Mammary epithelial cell (primary cell): ENCODE data around the gene AXIN2.

ENCODE experiments used
- EZH2 ChIP-seq: IDR thresholded peaks from 2 replicates; pipeline ENCODE4 v1.6.1; 2012; ENCODE audit warnings: low read length, inconsistent platforms, borderline replicate concordance
- TF ChIP-seq, protein P1 (sequence below), 2 donors: IDR thresholded peaks in 1 of 2; conservative IDR thresholded peaks in 1 of 2; 2 replicates each; pipeline ENCODE4 v1.5.1; 2011 to 2012; ENCODE audit warnings: inconsistent platforms in 2 of 2, low read length in 2 of 2, mild to moderate bottlenecking in 2 of 2, control low read depth in 1 of 2, low read depth in 1 of 2; ENCODE audit not compliant: insufficient read depth in 1 of 2; ENCODE audit errors: extremely low read depth in 1 of 2

DNA sequence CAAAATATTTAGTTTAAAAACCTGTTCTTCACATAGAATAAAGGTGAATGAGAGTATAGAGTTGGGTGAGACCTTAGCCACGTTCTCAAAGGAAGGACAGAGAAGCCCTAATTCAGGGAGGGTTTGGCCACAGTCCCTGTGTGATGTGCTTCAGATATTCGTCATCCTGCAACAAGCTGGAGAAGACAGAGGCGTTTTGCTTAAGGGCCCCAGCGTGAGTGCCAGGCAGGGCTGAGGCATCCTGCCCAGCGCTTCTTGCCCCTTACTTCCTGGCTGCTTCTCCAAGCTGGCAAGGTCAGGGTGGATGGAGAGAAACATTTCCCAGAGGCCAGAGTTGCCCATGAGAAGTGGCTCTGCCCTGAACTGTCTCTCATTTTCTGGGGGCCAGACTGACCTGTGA, 46.9 kb downstream of the AXIN2 start:
- TF ChIP-seq, protein P1, sequence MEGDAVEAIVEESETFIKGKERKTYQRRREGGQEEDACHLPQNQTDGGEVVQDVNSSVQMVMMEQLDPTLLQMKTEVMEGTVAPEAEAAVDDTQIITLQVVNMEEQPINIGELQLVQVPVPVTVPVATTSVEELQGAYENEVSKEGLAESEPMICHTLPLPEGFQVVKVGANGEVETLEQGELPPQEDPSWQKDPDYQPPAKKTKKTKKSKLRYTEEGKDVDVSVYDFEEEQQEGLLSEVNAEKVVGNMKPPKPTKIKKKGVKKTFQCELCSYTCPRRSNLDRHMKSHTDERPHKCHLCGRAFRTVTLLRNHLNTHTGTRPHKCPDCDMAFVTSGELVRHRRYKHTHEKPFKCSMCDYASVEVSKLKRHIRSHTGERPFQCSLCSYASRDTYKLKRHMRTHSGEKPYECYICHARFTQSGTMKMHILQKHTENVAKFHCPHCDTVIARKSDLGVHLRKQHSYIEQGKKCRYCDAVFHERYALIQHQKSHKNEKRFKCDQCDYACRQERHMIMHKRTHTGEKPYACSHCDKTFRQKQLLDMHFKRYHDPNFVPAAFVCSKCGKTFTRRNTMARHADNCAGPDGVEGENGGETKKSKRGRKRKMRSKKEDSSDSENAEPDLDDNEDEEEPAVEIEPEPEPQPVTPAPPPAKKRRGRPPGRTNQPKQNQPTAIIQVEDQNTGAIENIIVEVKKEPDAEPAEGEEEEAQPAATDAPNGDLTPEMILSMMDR (conservative IDR thresholded peaks at IDR 0.05 in 1 of 2, IDR thresholded peaks at IDR 0.05 in 1 of 2; ENCODE audit: extremely low read depth in 1 of 2, insufficient read depth in 1 of 2, low read depth in 1 of 2, low read length in 2 of 2) = no peak
- TF ChIP-seq EZH2 = no peak
